NCI-H187 (cell line): ENCODE measurements around the gene LEPROT.
A peak's percentile ranks its signal among the peaks of the same experiment; 100 is the strongest.
"Not testable (repeated sequence)": the region's sequence is repeated elsewhere in the genome, so short reads cannot be mapped to it uniquely, and the experiment has no call there.

Source experiments
- DNase-seq, 2 experiments: peaks; one replicate each; lab custom pipeline; 2025; lab: John Stamatoyannopoulos, UW

Gene LEPROT, protein sequence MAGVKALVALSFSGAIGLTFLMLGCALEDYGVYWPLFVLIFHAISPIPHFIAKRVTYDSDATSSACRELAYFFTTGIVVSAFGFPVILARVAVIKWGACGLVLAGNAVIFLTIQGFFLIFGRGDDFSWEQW

GRCh38 chr1:65420590-65421350 lies at the start of gene LEPROT, which contains the start of gene LEPR:
TSS of gene LEPROT (plus strand) at chr1:65420668. CDS start at chr1:65420725, 57 bp downstream.
TSS of gene LEPR (plus strand) at chr1:65420668. CDS start at chr1:65565566, 144,898 bp downstream.
- peak; percentile 2 to 95 for DNase-seq

DNA sequence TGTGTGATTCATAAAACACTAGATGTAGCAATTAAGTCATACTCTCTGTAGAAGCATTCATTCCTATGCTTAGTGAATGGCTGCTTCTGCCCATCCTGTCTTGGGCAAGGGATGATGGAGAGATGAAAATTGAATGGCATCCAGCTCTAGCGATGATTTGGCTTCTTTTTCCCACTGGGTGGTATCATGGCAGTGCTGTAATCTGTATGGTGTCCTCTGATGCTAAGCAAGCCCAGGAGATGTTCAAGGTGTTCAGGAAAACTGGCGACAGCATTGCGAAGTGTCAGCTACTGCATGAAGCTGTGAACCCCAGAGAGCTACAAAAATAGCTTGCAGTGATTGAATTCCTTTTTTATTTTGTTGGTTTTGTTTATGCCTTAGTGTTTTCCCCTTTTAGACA lies 48.9 kb upstream of the LEPROT start:
- DNase-seq = no peak

GRCh38 chr1:65372557-65372956 lies 47.9 kb upstream of the LEPROT start:
- DNase-seq = no peak

GRCh38 chr1:65377496-65378246 lies 42.8 kb upstream of the LEPROT start:
- DNase-seq = no peak

- no peak for DNase-seq
Observed at GRCh38 chr1:65378247-65378946, 42.1 kb upstream of the LEPROT start.

DNA sequence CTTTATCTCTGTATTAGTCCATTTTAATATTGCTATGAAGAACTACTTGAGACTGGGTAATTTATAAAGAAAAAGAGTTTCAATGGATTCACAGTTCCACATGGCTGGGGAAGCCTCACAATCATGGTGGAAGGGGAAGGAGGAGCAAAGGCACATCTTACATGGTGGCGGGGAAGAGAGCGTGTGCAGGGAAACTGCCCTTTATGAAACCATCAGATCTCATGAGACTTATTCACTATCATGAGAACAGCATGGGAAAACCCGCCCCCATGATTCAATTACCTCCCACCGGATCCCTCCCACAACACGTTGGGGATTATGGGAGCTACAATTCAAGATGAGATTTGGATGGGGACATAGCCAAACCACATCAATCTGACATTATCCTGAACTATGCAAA lies 36.0 kb upstream of the LEPROT start:
- DNase-seq = not testable (repeated sequence)

- DNase-seq = no peak
Observed at GRCh38 chr1:65386439-65386838, 34.0 kb upstream of the LEPROT start.

GRCh38 chr1:65387821-65388220 lies 32.6 kb upstream of the LEPROT start:
- DNase-seq = no peak

- DNase-seq = no peak
Observed at GRCh38 chr1:65388908-65389695, 31.4 kb upstream of the LEPROT start.

DNA sequence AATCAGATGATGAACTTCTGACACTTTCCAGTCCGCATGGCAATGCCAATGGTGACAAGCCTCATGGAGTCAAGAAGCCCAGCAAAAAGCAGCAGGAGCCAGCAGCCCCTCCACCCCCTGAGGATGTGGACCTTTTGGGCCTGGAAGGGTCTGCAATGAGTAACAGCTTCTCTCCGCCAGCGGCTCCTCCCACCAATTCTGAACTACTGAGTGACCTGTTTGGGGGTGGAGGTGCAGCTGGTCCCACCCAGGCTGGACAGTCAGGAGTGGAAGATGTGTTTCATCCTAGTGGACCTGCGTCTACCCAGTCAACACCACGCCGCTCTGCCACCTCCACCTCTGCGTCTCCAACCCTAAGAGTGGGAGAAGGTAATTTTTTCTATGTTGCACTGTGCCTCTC lies 28.0 kb upstream of the LEPROT start:
- no peak for DNase-seq

DNA sequence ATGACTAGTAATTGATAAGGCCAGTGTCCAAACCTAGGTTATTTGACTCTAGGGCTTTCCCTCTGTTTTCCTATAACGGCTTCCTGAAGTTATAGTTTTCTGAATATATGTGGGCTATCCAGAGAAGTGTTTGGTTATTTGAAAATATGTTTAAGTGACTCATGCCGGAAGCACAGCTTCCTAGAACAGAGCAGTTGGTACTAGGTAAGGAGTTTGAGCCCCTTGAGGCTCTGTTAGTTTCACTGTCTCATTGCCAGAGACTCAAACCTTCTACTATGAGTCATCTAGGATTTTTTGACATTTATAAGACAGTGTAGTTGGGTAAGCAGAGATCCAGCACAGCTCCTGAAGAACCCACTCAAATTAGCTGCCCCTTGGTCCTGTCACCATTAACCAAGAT lies 27.1 kb upstream of the LEPROT start:
- no peak for DNase-seq

GRCh38 chr1:65393928-65394327 lies 26.5 kb upstream of the LEPROT start:
- DNase-seq = no peak

- no peak for DNase-seq
Observed at GRCh38 chr1:65395887-65396612, 24.4 kb upstream of the LEPROT start.

DNA sequence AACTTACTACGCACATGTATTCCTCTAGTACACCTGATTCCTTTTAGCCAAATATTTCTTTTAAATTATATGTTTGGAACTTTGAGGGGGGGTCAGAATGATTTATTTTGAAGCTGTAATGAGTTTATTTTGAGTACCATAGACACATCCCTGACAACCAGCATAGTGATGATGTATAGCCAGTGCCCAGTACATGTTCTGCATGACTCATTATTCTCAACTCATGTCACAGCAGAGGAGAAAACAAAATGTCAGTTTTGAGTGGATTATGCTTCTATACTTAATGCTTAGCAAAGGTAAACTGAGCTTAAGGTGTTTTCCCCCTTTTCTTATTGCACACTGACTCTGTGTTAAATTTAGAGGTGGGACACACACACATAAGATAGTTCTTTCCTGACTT lies 22.4 kb upstream of the LEPROT start:
- DNase-seq = no peak

- no peak for DNase-seq
Observed at GRCh38 chr1:65399003-65399402, 21.5 kb upstream of the LEPROT start.

DNA sequence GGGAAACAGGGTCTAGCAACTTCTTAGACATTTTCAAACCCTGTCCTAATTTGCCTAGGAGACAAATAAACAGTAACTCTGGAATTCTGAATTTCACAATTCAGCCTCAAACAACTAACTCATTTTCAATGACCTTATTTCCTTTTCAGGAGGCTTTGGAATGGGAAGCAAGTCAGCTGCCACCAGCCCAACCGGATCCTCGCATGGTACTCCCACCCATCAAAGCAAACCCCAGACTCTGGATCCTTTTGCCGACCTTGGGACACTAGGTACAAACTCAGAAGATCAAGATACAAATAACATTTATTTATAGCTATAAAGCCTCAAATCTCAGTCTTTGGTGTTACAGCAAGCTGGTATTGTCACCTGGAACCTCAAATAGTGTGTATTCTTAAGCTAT lies 18.9 kb upstream of the LEPROT start:
- DNase-seq = no peak

- DNase-seq = no peak
Observed at GRCh38 chr1:65404941-65405340, 15.5 kb upstream of the LEPROT start.

DNA sequence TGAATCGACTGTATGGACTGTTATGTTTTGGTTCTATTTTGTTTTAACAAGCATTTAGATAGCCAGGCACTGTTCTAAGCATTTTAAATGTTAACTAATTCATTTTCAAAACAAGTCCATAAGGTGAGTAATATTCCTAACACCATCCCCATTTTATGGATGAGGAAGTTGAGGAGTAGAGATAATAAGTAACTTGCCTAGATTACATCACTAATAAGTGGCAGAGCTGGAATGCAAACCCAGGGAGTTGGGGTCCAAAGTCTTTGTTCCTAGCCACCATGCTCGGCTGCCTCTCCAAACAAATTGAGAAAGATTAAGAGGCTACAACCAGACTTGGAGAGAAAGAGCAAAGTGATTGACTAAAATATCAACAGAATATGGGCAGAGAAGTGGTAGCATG lies 12.6 kb upstream of the LEPROT start:
- no peak for DNase-seq

DNA sequence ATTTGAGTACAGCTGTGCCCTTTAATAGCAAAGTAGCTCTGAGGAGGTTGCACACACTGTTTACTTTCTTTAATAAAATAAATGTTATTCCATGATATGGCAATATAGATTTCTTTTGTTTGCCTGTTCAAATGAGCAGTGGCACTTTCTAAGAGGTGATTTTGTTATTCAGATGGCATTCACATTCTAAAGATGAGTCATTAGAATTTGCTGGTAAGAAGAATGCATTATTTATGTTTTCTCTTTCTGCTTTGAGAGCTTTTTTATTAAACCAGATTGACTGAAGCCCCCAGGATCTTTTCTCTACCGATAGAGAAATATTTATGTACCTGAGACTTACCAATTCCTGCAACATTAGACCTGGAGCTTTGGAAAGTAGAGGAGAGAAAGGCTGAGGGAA lies 11.2 kb upstream of the LEPROT start:
- DNase-seq = no peak

- no peak for DNase-seq
Observed at GRCh38 chr1:65409816-65410326, 10.6 kb upstream of the LEPROT start.
